GM20431 (cell line): Measurements from ENCODE around the gene LYRM7.
"Not testable (repeated sequence)": the region's sequence is repeated elsewhere in the genome, so short reads cannot be mapped to it uniquely, and the experiment has no call there.

Experiments used
- in situ Hi-C: fragments of 300-500 bp; cut with MseI, MboI; formaldehyde crosslinking; loops from one replicate; pipeline ENCODE4 v1.15.0; 2020; ENCODE audit warnings: low sequenced_read_pairs; ENCODE audit not compliant: unreplicated experiment

LYRM7 gene

DNA sequence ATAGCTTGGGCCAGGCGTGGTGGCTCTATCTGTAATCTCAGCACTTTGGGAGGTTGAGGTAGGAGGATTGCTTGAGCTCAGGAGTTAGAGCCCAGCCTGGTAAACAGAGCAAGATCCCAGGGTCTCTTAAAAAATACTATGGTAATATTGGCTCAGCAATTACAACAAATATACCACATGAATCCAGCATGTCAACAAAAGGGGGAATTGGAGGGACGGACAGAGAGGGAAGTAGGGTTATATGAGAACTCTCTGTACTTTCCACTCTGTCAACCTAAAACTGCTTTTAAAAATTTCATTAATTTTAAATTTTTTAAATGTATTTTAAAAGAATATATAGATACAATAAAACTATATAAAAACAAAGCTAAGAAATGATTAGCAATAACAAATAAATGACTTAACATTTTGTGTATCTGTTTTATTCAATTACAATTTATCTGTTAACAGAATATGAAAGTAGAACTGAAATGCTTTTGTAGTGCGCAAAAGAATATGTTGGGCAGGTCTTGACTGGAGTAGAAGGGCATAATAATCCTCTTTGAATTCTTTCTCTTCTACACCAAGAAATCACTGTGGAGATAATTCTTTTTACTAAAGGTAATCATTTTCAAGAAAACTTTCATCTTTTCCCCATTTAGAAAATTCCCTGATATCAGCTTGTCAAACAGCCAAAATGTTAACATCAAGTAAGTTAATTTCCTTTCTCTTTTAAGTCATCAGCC lies 80.2 kb downstream of the LYRM7 start:
- in situ Hi-C loops: no loop called here

DNA sequence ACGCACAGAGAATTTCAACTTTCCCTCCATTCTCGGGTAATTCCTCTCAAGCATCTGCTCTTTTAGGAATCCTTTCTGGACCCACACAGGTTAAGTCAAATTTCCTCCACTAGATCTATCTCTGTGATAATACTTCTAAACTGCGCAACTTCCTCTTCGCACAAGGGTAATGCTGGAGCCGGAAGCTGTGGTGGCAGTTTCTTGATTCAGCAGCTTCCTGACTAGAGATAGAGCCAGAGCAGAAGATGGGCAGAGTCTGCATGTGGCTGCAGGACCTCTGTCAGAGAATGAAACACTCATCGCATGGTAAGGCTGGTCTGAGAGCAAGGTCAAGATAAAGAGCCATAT lies 82.1 kb downstream of the LYRM7 start:
- in situ Hi-C loops: no loop called here

DNA sequence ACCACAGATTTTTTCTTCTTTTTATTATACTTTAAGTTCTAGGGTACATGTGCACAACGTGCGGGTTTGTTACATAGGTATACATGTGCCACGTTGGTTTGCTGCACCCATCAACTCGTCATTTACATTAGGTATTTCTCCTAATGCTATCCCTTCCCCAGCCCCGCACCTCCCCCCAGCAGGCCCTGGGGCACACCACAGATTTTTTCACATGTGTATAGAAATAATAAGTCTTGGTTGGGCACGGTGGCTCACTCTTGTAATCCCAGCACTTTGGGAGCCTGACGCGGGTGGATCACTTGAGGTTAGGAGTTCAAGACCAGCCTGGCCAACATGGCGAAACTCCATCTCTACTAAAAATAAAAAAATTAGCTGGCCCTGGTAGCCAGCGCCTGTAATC lies 83.3 kb downstream of the LYRM7 start:
- in situ Hi-C loops: not testable (repeated sequence)

DNA sequence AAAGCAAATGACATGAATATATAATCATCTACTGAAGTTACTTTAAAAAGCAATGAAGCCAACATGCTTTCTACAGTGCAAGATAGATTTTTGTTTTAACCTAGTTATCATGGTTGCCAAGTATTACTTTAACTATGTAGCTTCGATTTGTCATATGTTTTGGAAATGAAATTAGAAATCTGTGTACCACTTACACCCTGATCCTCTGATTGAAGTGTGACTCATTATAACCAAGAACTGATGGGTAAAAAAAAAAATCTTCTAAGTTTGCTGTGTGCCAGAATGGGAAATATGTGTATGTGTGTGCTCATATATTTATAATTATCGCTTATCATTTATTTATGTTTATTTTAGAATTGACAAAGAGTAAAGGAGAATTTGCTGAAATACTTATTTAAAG lies 84.0 kb downstream of the LYRM7 start:
- in situ Hi-C loops: no loop called here
